HG02884 (cell line): ENCODE results near the gene GBA3.

Experiments used
- ATAC-seq: cut with Tn5 transposase; IDR thresholded peaks from one replicate; pipeline ENCODE4 v1.9.1; 2021; ENCODE audit warnings: mild to moderate bottlenecking, moderate library complexity; ENCODE audit not compliant: unreplicated experiment

Gene GBA3

DNA sequence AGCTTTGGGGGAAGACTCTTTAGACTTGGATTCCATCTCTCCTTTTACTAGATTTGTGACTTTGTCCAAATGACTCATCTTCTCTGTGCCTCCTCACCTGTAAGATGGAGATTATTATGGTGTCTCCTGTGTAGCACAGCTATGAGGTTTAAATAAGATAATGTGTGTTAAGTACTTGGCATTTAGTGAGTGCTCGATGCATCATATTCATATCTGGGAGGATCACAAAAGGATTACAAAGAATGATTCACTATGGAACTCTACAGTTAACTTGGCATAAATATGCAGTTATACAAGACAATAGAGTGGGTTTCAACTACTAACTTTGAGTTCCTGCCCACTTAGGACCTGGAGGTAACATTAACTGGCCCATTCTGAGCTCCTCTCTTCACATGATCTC lies 2.3 kb downstream of the GBA3 start:
- no peak for ATAC-seq

GRCh38 chr4:22695917-22696316 lies 3.2 kb downstream of the GBA3 start:
- ATAC-seq, result no peak

GRCh38 chr4:22703912-22704311 lies 11.2 kb downstream of the GBA3 start:
- ATAC-seq, result no peak

DNA sequence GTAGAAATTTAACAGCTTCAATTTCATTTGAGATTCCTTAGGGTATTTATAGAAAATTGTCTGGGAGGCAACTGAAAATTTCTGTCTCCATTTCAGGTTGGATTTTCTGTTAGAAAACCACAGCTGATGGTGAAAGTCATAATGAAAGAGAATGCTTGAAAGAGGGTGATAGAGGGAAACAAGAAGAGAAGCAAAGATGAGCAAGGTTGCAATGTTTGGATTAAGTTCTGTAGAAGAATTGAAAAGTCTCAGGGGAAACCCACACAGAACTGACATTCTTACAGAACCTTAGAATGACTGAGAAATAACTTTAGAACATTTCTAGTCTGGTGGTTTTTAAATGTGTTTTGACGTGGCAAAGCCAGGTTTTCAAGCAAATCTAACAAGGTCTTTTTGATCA lies 14.7 kb downstream of the GBA3 start:
- ATAC-seq, result no peak

DNA sequence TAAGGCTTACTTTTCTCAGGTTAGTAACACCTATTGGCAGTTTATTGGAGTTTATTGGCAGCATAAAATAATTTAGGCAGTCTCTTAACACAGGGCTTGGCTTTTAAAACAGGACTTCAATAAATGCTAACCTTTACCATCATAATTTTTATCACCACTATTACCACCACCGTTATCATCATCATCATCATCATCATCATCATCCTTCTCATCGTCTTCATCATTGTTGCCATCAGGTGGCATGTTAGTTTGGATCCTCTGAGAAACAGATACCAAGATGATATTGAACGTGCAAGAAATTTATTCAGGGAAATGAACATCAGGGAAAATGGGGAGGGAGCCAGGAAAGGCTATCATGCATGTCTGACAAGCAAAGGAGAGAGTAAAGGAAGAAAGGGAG lies 16.2 kb downstream of the GBA3 start:
- no peak for ATAC-seq

DNA sequence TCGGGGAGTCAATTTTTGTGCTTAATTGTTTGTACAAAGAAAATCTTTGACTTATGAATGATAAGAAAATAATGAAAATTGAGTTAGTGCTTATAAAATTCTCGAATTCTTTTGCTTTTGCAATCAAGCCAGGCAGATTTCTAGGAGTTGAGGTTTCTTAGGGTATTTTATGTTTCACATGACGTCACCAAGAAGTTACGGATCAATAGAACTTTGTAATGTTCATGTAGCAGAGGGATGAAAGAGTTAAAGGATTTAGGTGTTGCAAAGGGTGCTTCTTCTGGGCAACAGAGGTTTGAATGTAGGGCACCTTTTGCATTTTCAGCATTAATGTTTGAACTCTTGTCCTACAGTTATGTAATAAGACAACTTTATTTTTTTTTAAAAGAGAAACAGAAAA lies 19.4 kb downstream of the GBA3 start:
- ATAC-seq, result no peak

GRCh38 chr4:22712529-22712928 lies 19.8 kb downstream of the GBA3 start:
- ATAC-seq, result no peak

DNA sequence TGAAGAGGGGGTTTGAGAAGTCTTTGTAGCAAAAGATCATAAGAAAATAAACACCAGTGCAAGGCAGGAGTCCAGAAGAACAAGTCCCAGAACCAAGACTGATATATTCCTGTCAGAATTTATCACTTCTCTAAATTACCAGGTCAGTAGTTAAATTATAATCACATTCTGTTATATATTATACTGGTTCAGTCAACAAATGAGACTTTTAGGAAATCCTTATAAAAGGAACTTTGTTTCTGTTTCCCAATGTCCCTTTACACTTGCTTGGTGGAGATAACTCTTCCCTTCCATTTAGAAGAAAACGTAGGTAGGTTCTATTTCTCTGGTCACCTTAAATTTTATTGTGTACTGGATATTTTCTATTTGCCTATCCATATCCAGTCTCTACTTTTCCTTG lies 21.1 kb downstream of the GBA3 start:
- no peak for ATAC-seq

DNA sequence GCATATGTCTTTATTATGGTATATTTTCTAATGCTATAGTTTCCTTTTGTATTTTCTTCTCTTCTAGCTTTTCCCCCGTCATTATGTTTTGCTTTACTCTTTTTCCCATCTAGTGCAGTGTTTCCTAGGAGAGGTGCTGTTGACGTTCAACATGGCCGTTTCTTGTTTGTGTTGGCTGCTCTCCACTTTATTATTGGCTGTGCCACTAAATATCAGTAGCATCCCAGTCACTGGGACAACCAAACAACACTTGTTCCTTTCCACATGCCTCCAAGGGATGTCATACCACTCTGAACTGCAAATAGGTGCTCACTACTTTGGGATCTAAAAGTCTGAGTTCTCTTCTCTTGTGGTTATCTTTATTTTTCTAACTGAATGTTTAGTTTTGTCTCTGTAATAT lies 26.5 kb downstream of the GBA3 start:
- no peak for ATAC-seq

GRCh38 chr4:22720091-22720490 lies 27.4 kb downstream of the GBA3 start:
- ATAC-seq, result no peak

DNA sequence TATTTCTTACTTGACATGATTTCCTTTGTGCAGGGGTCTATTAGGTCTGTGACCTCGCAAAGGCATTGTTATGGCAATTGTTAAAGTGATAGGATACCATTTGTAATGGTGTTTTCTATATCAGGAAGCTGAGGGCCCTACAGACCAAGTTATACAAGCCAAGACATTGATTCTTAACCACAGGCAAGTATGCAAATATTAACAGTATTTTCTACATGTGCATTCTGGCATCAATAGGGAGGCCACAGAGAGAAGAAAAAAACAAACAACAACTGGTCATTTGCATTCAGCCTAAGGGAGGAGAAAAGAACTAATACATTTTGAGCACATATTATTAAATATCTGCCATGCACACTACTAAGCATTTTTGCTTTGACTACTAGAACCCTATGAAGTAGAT lies 28.5 kb downstream of the GBA3 start:
- ATAC-seq, result no peak

DNA sequence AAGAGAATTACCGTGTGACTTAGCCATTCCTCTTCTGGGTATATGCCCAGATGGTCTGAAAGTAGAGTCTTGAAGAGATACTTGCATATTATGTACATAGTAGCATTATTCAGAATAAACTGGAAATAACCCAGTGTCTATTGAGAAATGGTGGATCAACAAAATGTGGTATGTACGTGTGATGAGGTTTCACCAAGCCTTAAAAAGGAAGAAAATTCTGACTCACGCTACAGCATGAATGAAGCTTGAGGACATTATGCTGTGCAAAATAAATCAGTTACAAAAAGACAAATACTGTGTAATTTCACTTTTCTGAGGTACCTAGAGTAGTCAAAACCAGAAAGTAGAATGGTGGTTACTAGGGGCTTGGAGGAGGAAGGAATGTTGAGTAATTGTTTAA lies 37.3 kb downstream of the GBA3 start:
- no peak for ATAC-seq

DNA sequence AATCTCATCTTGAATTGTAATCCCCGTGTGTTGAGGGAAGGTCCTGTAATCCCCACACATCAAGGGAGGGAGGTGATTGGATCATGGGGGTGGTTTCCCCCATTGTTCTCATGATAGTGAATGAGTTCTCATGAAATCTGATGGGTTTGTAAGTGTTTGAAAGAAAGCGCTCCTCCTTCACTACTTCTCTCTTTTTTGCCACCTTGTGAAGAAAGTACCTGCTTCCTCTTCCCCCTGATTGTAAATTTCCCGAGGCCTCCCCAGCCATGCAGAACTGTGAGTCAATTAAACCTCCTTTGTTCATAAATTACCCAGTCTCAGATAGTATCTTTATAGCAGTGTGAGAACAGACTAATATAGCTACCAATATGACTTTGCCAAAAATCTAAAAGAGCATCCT lies 41.1 kb downstream of the GBA3 start:
- no peak for ATAC-seq

- ATAC-seq, result no peak
Measured at GRCh38 chr4:22736912-22737311, 44.2 kb downstream of the GBA3 start.

DNA sequence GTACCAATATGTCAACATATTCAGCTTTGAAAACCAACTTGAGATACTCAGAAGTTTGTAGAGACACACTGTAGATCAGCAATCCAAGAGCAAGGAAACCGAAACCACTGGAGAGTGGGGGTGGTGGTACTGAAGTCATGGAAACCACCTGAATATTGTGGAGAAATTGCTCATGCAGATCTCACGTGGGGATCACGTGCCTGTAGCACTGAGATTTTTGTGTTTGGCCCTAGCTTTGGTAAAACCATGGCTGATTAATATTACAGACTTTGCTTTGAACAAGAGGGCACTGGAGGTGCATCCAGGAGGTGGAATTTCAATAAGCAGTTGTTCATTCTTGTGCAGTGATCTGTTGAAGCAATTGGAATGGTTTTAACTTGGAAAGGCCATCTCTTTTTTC lies 47.2 kb downstream of the GBA3 start:
- no peak for ATAC-seq

GRCh38 chr4:22741744-22742143 lies 49.0 kb downstream of the GBA3 start:
- no peak for ATAC-seq

DNA sequence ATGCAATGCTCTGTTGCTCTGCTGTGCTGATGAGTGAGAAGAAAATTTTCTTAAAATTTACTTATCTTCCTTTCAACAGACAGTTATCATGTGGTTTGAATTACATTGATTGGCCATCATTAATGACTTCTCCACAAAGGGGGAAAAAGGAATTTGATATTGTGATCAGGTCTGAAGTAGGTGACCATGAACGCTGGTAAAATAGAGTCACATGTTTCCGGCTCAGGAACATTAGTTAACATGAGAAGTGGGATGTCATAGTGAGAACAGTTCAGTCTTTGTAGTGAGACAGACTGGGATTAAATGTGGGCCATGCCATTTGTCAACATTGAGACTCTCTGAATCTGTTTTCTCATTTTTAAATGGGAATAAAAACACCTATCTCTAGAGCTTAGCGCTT lies 50.6 kb downstream of the GBA3 start:
- ATAC-seq, result no peak

GRCh38 chr4:22744478-22745062 lies 51.8 kb downstream of the GBA3 start:
- ATAC-seq, result no peak

- no peak for ATAC-seq
Measured at GRCh38 chr4:22745234-22745633, 52.5 kb downstream of the GBA3 start.

DNA sequence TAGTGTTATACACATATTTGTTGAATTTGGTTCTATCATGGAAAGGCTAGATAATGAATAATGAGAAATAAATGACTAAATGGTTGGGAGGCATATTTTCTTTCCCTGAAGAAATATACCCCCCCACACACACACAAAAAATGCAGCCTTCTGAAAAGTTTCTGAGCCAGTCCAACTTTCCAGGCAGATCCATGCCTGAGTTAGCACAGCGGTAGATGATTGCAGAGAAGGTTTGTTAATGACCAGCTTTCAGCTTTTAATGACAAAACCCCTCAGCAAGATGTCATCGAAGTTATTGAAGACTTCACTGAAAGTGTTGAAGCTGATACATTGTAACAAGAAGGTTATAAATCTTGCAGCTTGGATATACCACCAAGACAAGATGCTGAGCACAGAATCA lies 61.4 kb downstream of the GBA3 start:
- ATAC-seq, result no peak

GRCh38 chr4:22762548-22762947 lies 69.8 kb downstream of the GBA3 start:
- ATAC-seq, result no peak

GRCh38 chr4:22764183-22764582 lies 71.4 kb downstream of the GBA3 start:
- ATAC-seq, result no peak

GRCh38 chr4:22766068-22766467 lies 73.3 kb downstream of the GBA3 start:
- no peak for ATAC-seq
